Spinal cord (tissue), 10 donors: ENCODE results near the gene GLYATL3. TPM values are rescaled to one million over a fixed set of nuclear protein-coding genes. Genes with fewer than 3 reads are reported as not detected.

ENCODE experiments used
- DNase-seq, 6 donors: peaks; one replicate each; pipeline versions ENCODE4 v3.0.0 to v3.0.0-alpha.2; 2013 to 2015; ENCODE audit warnings: low spot score in 6 of 6, low read depth in 4 of 6
- H3K27ac ChIP-seq: one replicate; pipeline ENCODE4 v1.5.1; 2013; ENCODE audit warnings: low read depth, low read length, control low read depth
- H3K27me3 ChIP-seq: one replicate; pipeline ENCODE4 v1.6.1; 2013; ENCODE audit warnings: low read length; ENCODE audit not compliant: control insufficient read depth, insufficient read depth
- H3K36me3 ChIP-seq: one replicate; pipeline ENCODE4 v1.6.1; 2013; ENCODE audit warnings: low read length; ENCODE audit not compliant: control insufficient read depth, insufficient read depth
- H3K4me1 ChIP-seq: one replicate; pipeline ENCODE4 v1.6.1; 2013; ENCODE audit warnings: low read length; ENCODE audit not compliant: control insufficient read depth, insufficient read depth
- H3K4me3 ChIP-seq: one replicate; pipeline ENCODE4 v1.5.1; 2013; ENCODE audit warnings: low read depth, low read length, control low read depth
- H3K9me3 ChIP-seq: one replicate; pipeline ENCODE4 v1.6.1; 2013; ENCODE audit warnings: low read length; ENCODE audit not compliant: control insufficient read depth, insufficient read depth
- WGBS: methylation state at CpG from one replicate; pipeline ENCODE4 v1.1.5; 2013; ENCODE audit warnings: missing lambda C conversion rate; ENCODE audit not compliant: insufficient coverage; 5-methylcytosine and 5-hydroxymethylcytosine counted together
- long read RNA-seq, 4 donors: transcript quantifications; one replicate each; lab custom pipeline, GENCODE V29; 2026
- polyA plus RNA-seq, 2 donors: library from polyadenylated mRNA; unstranded; fragments of 120-200 nt; gene quantifications; one replicate each; pipeline ENCODE4 v1.2.1, GENCODE V29; 2013; ENCODE audit not compliant: insufficient read length in 2 of 2
- total RNA-seq, 2 donors: library from RNA; depleted of rRNA in 1 of 2; stranded (reverse); fragments of 120-200 nt in 1 of 2; fragments of >200 nt in 1 of 2; gene quantifications; one replicate each; pipeline versions ENCODE4 v1.2.3 to v1.2.4, GENCODE V29; 2013 to 2014
- donor health status: healthy.

GLYATL3 gene
- total RNA-seq (not detected), polyA plus RNA-seq (not detected)
- long read RNA-seq, donor 1 = 0 reads
- long read RNA-seq, donor 2 = 0 reads
- long read RNA-seq, donor 3 = 0 reads
- long read RNA-seq, donor 4 = 0 reads

DNA sequence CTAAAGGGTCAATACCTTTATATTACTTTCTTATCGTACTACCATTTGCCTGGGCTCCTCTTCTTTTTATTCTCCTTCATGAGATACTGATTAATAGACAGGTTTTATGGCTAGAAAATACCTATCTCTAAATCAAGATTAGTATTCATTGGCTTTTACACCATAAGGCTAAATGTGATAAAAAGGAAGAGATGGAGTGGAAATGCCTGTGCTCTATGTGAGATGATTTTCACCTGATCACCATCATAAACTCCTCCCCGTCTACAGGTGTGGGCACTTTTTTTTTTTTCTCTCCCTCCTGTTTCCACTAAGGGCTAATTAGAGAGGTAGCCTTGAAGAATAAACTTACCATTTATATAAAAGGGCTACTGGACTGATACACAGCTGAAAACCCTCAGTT is at the start of gene GLYATL3:
Gene GLYATL3 (plus strand): TSS at position 301 of the 400 bp plus-strand sequence. CDS start 12,068 bp downstream, outside the sequence.
- H3K27me3 ChIP-seq = no peaks in the 10 kb centered on the region
- no peaks in the 10 kb centered on the region for H3K36me3 ChIP-seq
- H3K27ac ChIP-seq = no peak within 1 kb of the TSS
- DNase-seq = no peak
- no peaks in the 10 kb centered on the region for H3K4me1 ChIP-seq
- WGBS = no CpG with 5 or more reads among the region's 2 CpGs
- H3K4me3 ChIP-seq = no peak within 1 kb of the TSS
- H3K9me3 ChIP-seq = no peaks in the 10 kb centered on the region

DNA sequence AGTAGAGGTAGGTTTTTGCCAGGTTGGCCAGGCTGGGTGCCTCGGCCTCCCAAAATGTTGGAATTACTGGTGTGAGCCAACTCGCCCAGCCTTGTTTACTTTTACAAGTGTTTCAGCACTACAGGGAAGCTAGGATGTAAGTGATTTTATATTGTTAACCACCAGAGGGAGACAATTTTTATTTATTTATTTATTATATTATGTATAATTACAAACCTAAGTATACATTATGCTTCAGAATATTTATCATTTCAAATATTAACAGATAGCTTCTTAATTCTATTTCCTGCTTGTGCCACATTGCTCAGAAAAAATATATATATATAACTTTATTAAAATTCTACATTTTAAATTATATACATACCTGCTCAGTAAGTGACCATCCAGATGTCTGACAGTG is 46.5 kb upstream of the GLYATL3 start:
- Histone ChIP-seq H3K4me3 (no peak overlapping the region), H3K9me3 (no peaks in the 10 kb centered on the region), H3K36me3 (peaks cover 13% of the 10 kb centered on the region), H3K4me1 (no peaks in the 10 kb centered on the region), H3K27ac (no peak overlapping the region), H3K27me3 (no peaks in the 10 kb centered on the region)
- DNase-seq = peak in 1 of 6 donors; percentile 7
- WGBS = no CpG with 5 or more reads among the region's 2 CpGs

DNA sequence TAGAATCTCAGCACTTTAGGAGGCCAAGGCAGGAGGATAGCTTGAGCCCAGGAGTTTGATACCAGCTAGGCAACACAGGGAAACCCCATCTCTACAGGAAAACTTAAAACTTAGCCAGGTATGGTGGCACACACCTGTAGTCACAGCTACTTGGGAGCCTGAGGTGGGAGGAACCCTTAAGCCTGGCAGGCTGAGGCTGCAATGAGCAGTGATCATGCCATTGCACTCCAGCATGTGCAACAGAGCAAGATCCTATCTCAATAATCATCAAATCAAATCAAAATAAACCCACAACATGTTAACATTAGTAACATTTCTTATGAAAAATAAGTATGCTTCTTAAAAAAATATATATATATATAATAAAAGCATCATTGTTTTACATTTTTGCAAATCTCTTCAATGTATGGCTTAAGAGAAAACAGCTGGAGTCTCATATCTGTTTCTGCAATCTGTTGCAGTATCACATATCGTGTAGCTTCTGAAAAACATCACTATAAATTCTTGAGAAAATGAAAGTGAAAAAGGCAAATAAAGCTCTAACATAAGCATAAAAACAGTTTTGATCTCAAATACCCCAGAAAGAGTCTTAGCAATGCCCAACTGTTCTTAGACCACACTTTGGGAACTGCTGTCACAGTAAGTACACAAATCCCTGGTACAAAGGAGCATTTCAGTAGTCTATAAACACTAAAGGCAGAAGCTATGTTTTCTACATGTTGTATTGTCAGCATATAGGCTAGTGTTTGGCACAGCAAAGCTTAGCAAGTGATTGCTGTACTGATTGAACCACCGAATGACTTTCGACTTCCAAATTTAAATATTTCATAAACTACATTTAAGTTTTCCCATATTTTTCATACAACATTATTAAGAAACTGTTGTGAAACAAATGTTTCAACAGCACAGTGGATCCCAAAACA is 44.7 kb upstream of the GLYATL3 start:
- no peak for DNase-seq
- H3K9me3 ChIP-seq = no peaks in the 10 kb centered on the region
- H3K4me3 ChIP-seq = no peak overlapping the region
- peaks cover 10% of the 10 kb centered on the region for H3K36me3 ChIP-seq
- H3K4me1 ChIP-seq = no peaks in the 10 kb centered on the region
- no peak overlapping the region for H3K27ac ChIP-seq
- H3K27me3 ChIP-seq = no peaks in the 10 kb centered on the region
- no CpG with 5 or more reads among the region's 3 CpGs for WGBS

DNA sequence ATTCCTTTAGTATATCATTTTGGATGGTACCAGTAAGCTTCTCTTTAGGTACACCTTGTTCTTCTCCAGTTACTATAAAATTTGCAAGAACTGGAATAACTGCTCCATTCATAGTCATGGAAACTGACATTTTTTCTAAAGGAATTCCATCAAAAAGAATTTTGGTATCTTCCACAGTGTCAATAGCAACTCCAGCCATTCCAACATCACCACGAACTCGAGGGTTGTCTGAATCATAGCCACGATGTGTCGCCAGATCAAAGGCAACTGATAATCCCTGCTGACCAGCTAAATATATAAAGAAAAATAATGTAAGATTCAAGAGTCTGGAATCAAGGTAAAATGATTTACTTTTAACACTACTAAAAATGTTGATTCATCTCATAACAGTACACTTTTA is 42.0 kb upstream of the GLYATL3 start:
- DNase-seq = no peak
- Histone ChIP-seq H3K36me3 (peaks cover 5% of the 10 kb centered on the region), H3K27me3 (no peaks in the 10 kb centered on the region), H3K4me3 (no peak overlapping the region), H3K9me3 (no peaks in the 10 kb centered on the region), H3K27ac (no peak overlapping the region), H3K4me1 (no peaks in the 10 kb centered on the region)
- no CpG with 5 or more reads among the region's 4 CpGs for WGBS

DNA sequence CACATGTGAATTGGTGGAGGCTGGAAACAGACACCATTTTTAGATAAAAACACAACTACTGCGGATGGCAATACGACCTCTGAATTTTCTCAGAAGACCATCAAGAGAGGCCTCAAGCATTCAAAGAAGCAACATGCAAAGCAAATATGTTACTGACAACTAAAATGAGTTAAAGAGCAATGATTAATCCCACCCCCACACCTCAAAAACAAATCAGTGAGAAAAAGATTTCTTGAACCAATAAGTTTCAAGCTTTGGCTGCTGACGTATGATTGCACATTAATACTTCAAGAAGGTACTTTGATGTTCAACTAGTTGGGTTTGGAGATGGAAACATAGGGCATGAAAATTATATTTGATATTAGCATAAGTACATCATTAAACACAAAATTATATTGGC is 37.7 kb upstream of the GLYATL3 start:
- Histone ChIP-seq H3K27ac (no peak overlapping the region), H3K4me1 (no peaks in the 10 kb centered on the region), H3K36me3 (no peaks in the 10 kb centered on the region), H3K4me3 (peak overlapping the region; percentile 95), H3K27me3 (no peaks in the 10 kb centered on the region), H3K9me3 (no peaks in the 10 kb centered on the region)
- 100% methylated on average over 1 of the region's 3 CpGs for WGBS
- DNase-seq = no peak

DNA sequence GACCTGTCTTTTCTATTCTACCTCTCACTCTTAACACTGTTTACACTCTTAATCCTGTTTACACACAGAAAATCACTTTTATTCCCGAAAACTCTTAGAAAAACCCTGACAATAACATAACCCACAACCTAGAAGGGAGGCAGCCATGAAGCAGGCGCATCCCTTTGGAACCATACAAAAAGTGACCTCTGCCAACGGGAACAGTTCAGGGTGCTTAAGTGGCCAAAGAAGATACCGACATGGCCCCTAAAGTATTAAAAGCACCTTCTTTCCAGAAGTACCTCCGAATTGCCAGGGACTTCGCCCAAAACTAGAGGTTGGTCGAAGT is 37.2 kb upstream of the GLYATL3 start:
- Histone ChIP-seq H3K36me3 (no peaks in the 10 kb centered on the region), H3K9me3 (no peaks in the 10 kb centered on the region), H3K27ac (peak overlapping the region; percentile 81), H3K27me3 (no peaks in the 10 kb centered on the region), H3K4me1 (no peaks in the 10 kb centered on the region), H3K4me3 (peak overlapping the region; percentile 95)
- 2% methylated on average over 6 of the region's 7 CpGs for WGBS
- DNase-seq = no peak

DNA sequence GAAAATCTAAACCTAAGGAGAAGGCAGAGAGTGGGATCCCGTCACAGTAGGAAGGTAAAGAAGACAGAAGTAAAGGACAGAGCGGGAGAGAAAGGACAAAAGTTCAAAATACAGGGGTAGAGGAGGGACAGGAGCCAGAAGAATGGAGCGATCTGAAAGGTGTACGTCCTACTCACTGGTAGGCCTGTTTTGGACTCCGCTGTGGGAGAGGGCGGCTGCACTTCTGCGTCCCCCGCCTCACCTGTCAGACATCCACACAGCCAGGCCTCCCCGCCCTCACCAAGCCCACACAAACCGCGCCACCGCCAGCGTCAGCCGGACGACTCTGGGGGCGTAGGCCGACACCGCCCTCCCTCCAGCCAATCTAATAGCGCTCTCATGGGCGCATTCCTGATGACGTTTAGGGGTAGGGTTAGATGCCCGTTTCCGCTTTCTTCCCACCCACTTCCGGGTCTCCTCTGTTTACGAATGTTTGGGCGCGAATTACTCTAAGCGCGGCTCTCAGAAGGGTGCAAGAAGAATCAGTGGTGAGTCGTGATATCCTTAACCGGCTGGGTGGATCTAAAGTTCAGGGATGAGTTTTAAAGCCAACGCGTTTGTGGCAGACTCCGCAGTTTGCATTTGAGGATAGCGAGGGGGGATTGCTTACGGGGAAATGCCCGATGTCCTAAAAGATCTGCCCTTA is 36.7 kb upstream of the GLYATL3 start, which contains the start of the genes CENPQ and MMUT:
Gene CENPQ (plus strand): TSS at position 444 of the 685 bp plus-strand sequence. CDS start 6,807 bp downstream, outside the sequence.
Gene MMUT (minus strand): TSS at position 327 of the 685 bp plus-strand sequence. CDS start 3,787 bp downstream, outside the sequence.
- under 1% methylated on average over 22 of the region's 37 CpGs for WGBS
- Histone ChIP-seq H3K9me3 (no peaks in the 10 kb centered on the region), H3K36me3 (no peaks in the 10 kb centered on the region), H3K4me3 (peak within 1 kb of the TSS; percentile 95), H3K27me3 (no peaks in the 10 kb centered on the region), H3K27ac (peak within 1 kb of the TSS; percentile 81), H3K4me1 (no peaks in the 10 kb centered on the region)
- DNase-seq = peak; percentile 93 to 99 (median 97)

DNA sequence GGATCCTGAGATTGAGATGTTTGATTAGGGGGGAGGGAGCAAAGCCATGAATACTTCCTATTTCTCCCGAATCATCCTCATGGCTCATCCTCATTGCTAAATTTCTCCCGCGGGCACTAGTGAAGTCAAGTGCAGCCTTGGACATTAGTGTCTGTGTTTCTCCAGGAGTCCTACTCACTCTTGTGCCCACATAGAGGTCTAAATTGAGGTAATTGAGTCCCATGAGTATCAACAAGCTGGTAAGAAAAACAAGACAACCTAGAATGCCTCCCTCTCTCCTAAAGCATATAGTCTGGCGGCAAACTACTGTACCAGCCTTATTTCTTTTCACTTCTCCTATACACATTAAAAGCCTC is 36.1 kb upstream of the GLYATL3 start:
- no peak for DNase-seq
- Histone ChIP-seq H3K36me3 (no peaks in the 10 kb centered on the region), H3K4me1 (no peaks in the 10 kb centered on the region), H3K9me3 (no peaks in the 10 kb centered on the region), H3K4me3 (peak overlapping the region; percentile 95), H3K27me3 (no peaks in the 10 kb centered on the region), H3K27ac (peak overlapping the region; percentile 31)
- 3% methylated on average over 3 of the region's 4 CpGs for WGBS

DNA sequence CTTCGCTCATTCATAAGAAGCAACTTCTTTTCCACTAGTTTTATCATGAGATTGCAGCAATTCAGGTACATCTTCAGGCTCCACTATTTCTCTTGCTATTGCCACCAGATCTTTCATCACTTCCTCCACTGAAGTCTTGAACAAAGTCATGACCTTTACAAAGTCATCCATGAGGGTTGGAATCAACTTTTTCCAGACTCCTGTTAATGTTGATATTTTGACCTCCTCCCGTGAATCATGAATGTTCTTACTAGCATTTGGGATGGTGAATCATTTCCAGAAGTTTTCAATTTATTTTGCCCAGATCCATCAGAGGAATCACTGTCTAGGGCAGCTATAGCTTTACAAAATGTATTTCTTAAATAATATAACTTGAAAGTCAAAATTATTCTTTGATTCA is 35.0 kb upstream of the GLYATL3 start:
- Histone ChIP-seq H3K9me3 (no peaks in the 10 kb centered on the region), H3K4me1 (no peaks in the 10 kb centered on the region), H3K36me3 (no peaks in the 10 kb centered on the region), H3K4me3 (no peak overlapping the region), H3K27me3 (no peaks in the 10 kb centered on the region), H3K27ac (no peak overlapping the region)
- 92% methylated on average over 1 of the region's 2 CpGs for WGBS
- no peak for DNase-seq
